ENCODE data around the gene MLXIP.

MLXIP gene

DNA sequence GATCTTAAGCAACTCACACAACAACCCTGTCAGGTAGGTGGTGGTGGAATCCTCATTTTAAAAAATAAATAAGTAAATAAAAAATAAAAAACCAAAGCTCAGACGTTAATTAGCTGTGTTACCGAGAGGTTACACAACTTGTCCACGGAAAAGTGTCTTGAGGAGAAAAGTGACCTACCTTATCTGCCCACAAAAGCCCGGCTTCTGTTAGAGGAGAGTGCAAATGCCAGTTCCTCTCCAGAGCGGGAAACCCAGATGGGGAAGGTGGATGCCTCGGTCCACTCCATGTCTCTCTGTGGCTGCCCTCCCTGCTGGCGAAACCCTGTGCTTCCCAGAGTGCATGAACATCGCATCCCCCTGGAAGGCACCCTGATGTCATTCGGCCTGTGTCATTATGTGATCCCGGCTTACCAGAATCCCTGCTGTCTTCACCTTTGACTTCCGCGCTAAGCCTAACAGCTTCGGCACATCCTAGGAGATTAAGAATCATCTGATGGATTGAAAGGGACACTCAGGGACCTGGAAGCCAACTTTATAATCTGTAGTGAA is 6.4 kb downstream of the MLXIP start:
- DNase-seq (ENCODE audit: low spot score): no peak
- TF ChIP-seq, protein P1, sequence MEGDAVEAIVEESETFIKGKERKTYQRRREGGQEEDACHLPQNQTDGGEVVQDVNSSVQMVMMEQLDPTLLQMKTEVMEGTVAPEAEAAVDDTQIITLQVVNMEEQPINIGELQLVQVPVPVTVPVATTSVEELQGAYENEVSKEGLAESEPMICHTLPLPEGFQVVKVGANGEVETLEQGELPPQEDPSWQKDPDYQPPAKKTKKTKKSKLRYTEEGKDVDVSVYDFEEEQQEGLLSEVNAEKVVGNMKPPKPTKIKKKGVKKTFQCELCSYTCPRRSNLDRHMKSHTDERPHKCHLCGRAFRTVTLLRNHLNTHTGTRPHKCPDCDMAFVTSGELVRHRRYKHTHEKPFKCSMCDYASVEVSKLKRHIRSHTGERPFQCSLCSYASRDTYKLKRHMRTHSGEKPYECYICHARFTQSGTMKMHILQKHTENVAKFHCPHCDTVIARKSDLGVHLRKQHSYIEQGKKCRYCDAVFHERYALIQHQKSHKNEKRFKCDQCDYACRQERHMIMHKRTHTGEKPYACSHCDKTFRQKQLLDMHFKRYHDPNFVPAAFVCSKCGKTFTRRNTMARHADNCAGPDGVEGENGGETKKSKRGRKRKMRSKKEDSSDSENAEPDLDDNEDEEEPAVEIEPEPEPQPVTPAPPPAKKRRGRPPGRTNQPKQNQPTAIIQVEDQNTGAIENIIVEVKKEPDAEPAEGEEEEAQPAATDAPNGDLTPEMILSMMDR (IDR thresholded peaks at IDR 0.05; ENCODE audit: extremely low read depth, insufficient read depth, missing control alignments): no peak
- in situ Hi-C loops (cut with MboI; ENCODE audit: low pct_unique_long_range_greater_than_20kb, low sequenced_read_pairs, unreplicated experiment): no loop called here

DNA sequence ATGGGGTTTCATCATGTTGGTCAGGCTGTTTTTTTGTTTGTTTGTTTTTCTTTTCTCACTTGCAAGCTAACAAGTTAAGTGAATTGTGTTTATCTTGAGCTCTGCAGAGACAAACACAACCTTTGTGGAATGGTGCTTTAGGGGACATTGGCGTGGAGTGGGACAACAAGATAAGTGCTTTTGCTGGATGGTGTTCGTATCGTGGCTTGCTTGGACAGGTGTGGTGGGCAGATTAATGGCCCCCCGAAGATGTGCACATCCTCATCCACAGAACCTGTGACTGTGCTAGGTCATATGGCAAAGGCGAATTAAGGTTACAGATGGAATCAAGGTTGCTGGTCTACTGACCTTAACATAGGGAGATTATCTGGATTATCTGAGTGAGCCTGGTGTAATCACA is 7.0 kb downstream of the MLXIP start:
- TF ChIP-seq, protein P1 (IDR thresholded peaks at IDR 0.05; ENCODE audit: extremely low read depth, insufficient read depth, missing control alignments): no peak
- DNase-seq (ENCODE audit: low spot score): no peak
- in situ Hi-C loops (cut with MboI; ENCODE audit: low pct_unique_long_range_greater_than_20kb, low sequenced_read_pairs, unreplicated experiment): no loop called here

DNA sequence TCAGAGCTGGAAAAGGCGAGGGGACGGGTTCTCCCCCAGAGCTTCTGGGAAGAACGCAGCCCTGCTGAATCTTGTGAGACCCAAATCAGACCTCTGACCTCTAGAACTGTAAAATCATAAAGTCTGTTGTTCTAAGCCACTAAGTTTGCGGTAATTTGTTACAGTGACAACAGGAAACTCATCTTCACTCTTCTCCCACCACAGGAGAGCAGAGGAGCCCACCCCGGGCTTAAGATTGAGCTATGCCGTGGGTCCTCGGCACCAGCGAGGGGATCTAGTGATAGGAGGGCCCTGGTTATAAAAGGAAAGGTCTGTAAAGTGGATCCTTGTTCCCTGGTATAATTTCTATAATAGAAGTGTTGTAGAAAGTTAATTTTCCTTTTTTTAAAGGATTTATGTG is 7.6 kb downstream of the MLXIP start:
- TF ChIP-seq, protein P1 (IDR thresholded peaks at IDR 0.05; ENCODE audit: extremely low read depth, insufficient read depth, missing control alignments): no peak
- DNase-seq (ENCODE audit: low spot score): no peak
- in situ Hi-C loops (cut with MboI; ENCODE audit: low pct_unique_long_range_greater_than_20kb, low sequenced_read_pairs, unreplicated experiment): no loop called here

DNA sequence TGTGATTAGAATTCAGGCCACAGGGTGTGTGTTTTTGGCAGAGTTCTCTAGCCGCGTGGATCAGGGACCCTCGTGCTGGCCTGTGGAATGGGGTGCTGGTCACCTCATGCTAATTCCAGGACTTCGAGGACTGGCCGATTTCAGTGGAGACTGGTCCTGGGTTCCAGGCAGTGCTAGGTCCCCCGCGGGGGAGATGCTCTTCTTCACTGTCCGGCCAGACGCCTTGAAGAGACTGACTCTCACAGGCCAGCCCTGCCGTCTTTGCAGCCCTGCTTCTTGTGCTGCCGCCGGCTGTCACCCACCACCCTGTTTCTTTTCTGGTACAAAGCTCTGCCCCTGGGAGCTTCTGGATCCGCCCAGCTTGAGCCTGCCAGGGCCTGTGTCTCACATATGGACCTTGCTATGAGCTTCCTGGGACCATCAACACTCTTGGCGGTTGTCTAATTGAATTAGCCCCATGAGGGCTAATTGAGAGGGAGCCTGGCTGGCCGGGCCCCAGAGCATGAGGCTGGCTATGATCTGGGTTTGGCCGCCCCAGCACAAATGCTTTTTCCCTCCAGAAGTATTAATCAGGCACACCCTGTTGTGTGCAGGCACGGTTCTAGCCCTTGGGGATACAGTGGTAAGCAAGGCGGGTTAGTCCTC is 8.2 kb downstream of the MLXIP start:
- TF ChIP-seq, protein P1 (IDR thresholded peaks at IDR 0.05; ENCODE audit: extremely low read depth, insufficient read depth, missing control alignments): no peak
- DNase-seq (ENCODE audit: low spot score): no peak
- in situ Hi-C loops (cut with MboI; ENCODE audit: low pct_unique_long_range_greater_than_20kb, low sequenced_read_pairs, unreplicated experiment): no loop called here

DNA sequence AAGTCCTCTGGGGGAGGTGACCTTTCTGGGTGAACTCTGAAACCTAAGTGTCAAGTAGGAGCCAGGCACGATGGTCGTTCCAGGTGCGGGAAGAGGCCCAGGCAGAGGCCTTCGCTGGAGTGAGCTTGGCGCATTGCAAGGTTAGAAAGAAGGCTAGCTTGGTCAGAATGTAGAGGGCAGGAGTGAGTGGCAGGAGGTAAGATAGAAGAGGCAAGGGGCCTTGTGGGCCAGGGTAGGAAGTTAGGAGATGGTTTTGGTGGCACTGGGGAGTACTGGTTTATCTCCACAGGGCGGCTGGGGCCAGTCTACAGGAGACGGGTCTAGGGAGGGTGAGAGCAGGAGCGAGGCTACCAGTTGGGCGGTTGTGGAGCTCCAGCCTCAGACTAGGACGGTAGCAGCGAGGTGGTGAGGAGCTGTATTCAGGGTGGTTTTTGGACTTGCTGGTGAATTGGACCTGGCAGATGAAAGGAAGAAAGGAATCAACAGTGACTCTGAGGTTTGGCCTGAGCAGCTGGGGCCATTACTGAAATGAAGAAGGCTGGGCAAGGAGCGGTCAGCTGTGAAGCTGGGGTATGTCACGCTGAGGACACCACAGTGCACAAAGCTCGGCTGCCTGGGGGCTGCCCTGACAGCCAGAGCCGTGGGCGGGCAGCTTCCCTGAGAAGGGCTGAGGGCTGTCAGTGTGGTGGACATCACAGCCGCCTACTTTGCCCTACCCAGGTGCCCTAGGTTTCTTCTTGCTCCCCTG is 9.0 kb downstream of the MLXIP start:
- DNase-seq (ENCODE audit: low spot score): no peak
- in situ Hi-C loops (cut with MboI; ENCODE audit: low pct_unique_long_range_greater_than_20kb, low sequenced_read_pairs, unreplicated experiment): no loop called here
- TF ChIP-seq, protein P1 (IDR thresholded peaks at IDR 0.05; ENCODE audit: extremely low read depth, insufficient read depth, missing control alignments): no peak

- TF ChIP-seq, protein P1 (IDR thresholded peaks at IDR 0.05; ENCODE audit: extremely low read depth, insufficient read depth, missing control alignments): no peak
- in situ Hi-C loops (cut with MboI; ENCODE audit: low pct_unique_long_range_greater_than_20kb, low sequenced_read_pairs, unreplicated experiment): no loop called here
- no peak for DNase-seq (ENCODE audit: low spot score)
Observed at GRCh38 chr12:122088179-122088810, 9.7 kb downstream of the MLXIP start.

All from GM13977 (cell line).